Measurements from ENCODE around the gene ARHGEF28. TPM values are rescaled to one million over a fixed set of nuclear protein-coding genes. Genes with fewer than 3 reads are reported as not detected.

The ARHGEF28 gene
- total RNA-seq, 1 donor = 26.2 TPM

- TF ChIP-seq CTCF (IDR thresholded peaks at IDR 0.05; ENCODE audit: insufficient read depth, low read length) = no peak
- no peak for DNase-seq (ENCODE audit: low read depth)
Observed at GRCh38 chr5:73983644-73984043, 357.6 kb downstream of the ARHGEF28 start.

GRCh38 chr5:73985145-73985544, 359.1 kb downstream of the ARHGEF28 start:
- peak; percentile 58 for DNase-seq (ENCODE audit: low read depth)

More at GRCh38 chr5:73983644-73984043, 357.6 kb downstream of the ARHGEF28 start:
- H3K4me3 ChIP-seq (ENCODE audit: low read depth, low read length) = no peak overlapping the region

GRCh38 chr5:73986729-73987128, 360.7 kb downstream of the ARHGEF28 start:
- DNase-seq (ENCODE audit: low read depth) = no peak
- no peak for TF ChIP-seq CTCF (IDR thresholded peaks at IDR 0.05; ENCODE audit: insufficient read depth, low read length)

More at GRCh38 chr5:73985145-73985544, 359.1 kb downstream of the ARHGEF28 start:
- no peak overlapping the region for H3K4me3 ChIP-seq (ENCODE audit: low read depth, low read length)
- peak; percentile 48 for TF ChIP-seq CTCF (IDR thresholded peaks at IDR 0.05; ENCODE audit: insufficient read depth, low read length)

GRCh38 chr5:73987915-73988314, 361.9 kb downstream of the ARHGEF28 start:
- no peak overlapping the region for H3K4me3 ChIP-seq (ENCODE audit: low read depth, low read length)
- no peak for DNase-seq (ENCODE audit: low read depth)
- TF ChIP-seq CTCF (IDR thresholded peaks at IDR 0.05; ENCODE audit: insufficient read depth, low read length) = no peak

More at GRCh38 chr5:73986729-73987128, 360.7 kb downstream of the ARHGEF28 start:
- no peak overlapping the region for H3K4me3 ChIP-seq (ENCODE audit: low read depth, low read length)

GRCh38 chr5:73989956-73990355, 364.0 kb downstream of the ARHGEF28 start:
- no peak for DNase-seq (ENCODE audit: low read depth)
- no peak overlapping the region for H3K4me3 ChIP-seq (ENCODE audit: low read depth, low read length)
- TF ChIP-seq CTCF (IDR thresholded peaks at IDR 0.05; ENCODE audit: insufficient read depth, low read length) = no peak

Small RNA genes lying within 50 kb of the gene (small RNA-seq; reads per million reads assigned to genes)
- gene RNU7-196P = not detected

Other genes with a start within 250 kb of the ARHGEF28 start
- 0.74 and 4.2 TPM in 2 replicates for gene FOXD1, start 177.4 kb upstream of the ARHGEF28 start, total RNA-seq (ENCODE audit: low replicate concordance)
- gene BTF3, start 127.8 kb upstream of the ARHGEF28 start, total RNA-seq (ENCODE audit: low replicate concordance) = 393 and 484 TPM in 2 replicates
- 10.5 and 15.3 TPM in 2 replicates for gene ANKRA2, start 60.6 kb upstream of the ARHGEF28 start, total RNA-seq (ENCODE audit: low replicate concordance)
- gene UTP15, start 60.5 kb upstream of the ARHGEF28 start, total RNA-seq (ENCODE audit: low replicate concordance) = 31.2 and 33.2 TPM in 2 replicates